C4-2B (cell line): Measurements from ENCODE around the gene CASP7.

Experiments
- ZFX ChIP-seq: fragments of 450-650 bp; IDR thresholded peaks from 2 replicates; pipeline ENCODE4 v1.6.1; 2017
- TF ChIP-seq, protein P1 (sequence below): fragments of 450-650 bp; conservative IDR thresholded peaks from 2 replicates; pipeline ENCODE4 v1.5.1; 2017; ENCODE audit warnings: mild to moderate bottlenecking

DNA sequence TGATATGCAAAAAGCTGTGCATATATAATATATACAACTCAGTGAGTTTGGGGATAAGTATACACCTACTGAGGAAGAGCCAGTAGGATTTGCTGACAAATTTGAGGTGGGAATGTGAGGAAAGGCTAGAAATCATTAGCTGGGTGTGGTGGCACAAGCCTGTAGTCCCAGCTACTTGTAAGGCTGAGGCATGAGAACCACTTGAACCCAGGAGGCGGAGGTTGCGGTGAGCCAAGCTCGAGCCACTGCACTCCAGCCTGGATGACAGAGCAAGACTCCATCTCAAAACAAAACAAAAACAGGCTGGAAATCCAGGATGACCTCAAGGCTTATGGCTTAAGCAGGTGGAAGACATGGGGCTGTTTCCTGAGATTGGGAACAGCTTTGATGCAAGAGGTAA, 61.1 kb downstream of the CASP7 start:
- TF ChIP-seq, protein P1, sequence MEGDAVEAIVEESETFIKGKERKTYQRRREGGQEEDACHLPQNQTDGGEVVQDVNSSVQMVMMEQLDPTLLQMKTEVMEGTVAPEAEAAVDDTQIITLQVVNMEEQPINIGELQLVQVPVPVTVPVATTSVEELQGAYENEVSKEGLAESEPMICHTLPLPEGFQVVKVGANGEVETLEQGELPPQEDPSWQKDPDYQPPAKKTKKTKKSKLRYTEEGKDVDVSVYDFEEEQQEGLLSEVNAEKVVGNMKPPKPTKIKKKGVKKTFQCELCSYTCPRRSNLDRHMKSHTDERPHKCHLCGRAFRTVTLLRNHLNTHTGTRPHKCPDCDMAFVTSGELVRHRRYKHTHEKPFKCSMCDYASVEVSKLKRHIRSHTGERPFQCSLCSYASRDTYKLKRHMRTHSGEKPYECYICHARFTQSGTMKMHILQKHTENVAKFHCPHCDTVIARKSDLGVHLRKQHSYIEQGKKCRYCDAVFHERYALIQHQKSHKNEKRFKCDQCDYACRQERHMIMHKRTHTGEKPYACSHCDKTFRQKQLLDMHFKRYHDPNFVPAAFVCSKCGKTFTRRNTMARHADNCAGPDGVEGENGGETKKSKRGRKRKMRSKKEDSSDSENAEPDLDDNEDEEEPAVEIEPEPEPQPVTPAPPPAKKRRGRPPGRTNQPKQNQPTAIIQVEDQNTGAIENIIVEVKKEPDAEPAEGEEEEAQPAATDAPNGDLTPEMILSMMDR = no peak
- no peak for TF ChIP-seq ZFX
